Activated CD8-positive, alpha-beta T cell treated with anti-CD3 and anti-CD28 coated beads, Interleukin-2, amount 10 ng/mL, durations not matched to agents 7 days and 5 days (primary cell): Measurements from ENCODE around the gene EIF2S2. TPM values are rescaled to one million over a fixed set of nuclear protein-coding genes. Genes with fewer than 3 reads are reported as not detected.

Experiments
- ATAC-seq: fragments of 150-1000 bp; cut with Tn5 transposase; one replicate; pipeline ENCODE4 v1.10.0; 2021; ENCODE audit warnings: moderate library complexity
- CTCF ChIA-PET: fragments of 350-600 bp; sonication (Branson Sonifier 250); formaldehyde crosslinking; loops from one replicate; lab custom pipeline; 2021; ENCODE audit warnings: antibody characterized with exemption; lab: Charles Lee
- POLR2A ChIA-PET: fragments of 350-600 bp; sonication (Branson Sonifier 250); formaldehyde crosslinking; loops from one replicate; lab custom pipeline; 2021; ENCODE audit warnings: antibody characterized with exemption; lab: Charles Lee
- DNase-seq: peaks from one replicate; pipeline ENCODE4 v3.0.0-alpha.2; 2020
- H3K27ac Mint-ChIP-seq: one replicate; pipeline ENCODE4 v1.8.0; 2021; ENCODE audit warnings: mild to moderate bottlenecking, mixed read lengths
- H3K27me3 Mint-ChIP-seq: one replicate; pipeline ENCODE4 v1.8.0; 2021; ENCODE audit warnings: low read depth, mixed read lengths
- H3K36me3 Mint-ChIP-seq: one replicate; pipeline ENCODE4 v1.8.0; 2021; ENCODE audit warnings: low read depth, mixed read lengths
- H3K4me1 Mint-ChIP-seq: one replicate; pipeline ENCODE4 v1.8.0; 2021; ENCODE audit warnings: low read depth, mixed read lengths
- H3K4me3 Mint-ChIP-seq: one replicate; pipeline ENCODE4 v1.8.0; 2021; ENCODE audit warnings: mild to moderate bottlenecking, mixed read lengths
- H3K9me3 Mint-ChIP-seq: one replicate; pipeline ENCODE4 v1.8.0; 2022; ENCODE audit warnings: mixed read lengths; ENCODE audit not compliant: insufficient read depth
- total RNA-seq, 2 experiments: library from RNA; stranded (reverse); gene quantifications; one replicate each; pipeline ENCODE4 v1.2.3, GENCODE V29; 2021

Gene EIF2S2
- total RNA-seq, 2 experiments from 2014 or later, result 94.4 to 94.7 TPM

DNA sequence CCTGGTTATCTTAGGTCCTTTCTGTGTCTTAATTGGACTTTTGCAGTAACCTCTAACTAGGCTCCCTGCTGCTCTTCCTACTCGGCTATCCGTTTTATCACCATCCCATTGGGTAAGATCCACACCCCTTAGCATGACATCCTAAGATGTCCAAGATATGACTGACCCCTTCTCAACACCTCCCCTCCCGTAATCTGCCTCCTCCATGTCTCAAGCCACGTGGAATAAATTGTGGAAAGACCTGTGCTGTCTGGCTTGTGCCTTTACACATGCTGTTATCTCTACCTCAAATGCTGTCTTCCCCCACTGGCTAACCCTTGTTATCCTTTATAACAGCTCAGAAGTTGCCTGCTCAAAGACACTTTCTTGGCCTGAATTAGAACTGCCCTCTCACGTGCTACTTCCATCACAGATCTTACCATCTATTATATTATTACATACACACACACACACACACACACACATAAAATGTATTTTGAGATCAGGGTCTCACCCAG lies 26.5 kb downstream of the EIF2S2 start:
- peaks cover 2% of the 10 kb centered on the region for H3K4me1 Mint-ChIP-seq
- no peak overlapping the region for H3K4me3 Mint-ChIP-seq
- ATAC-seq (no peak), DNase-seq (no peak)
- H3K9me3 Mint-ChIP-seq, result no peaks in the 10 kb centered on the region
- CTCF ChIA-PET, result no interaction called here
- H3K27me3 Mint-ChIP-seq, result no peaks in the 10 kb centered on the region
- POLR2A ChIA-PET, result interaction anchor here (0.7 kb wide), 1 partner anchor 133 kb away, joined by 3 read pairs; no protein-coding TSS in a partner anchor
- H3K36me3 Mint-ChIP-seq, result peaks cover 67% of the 10 kb centered on the region
- peak overlapping the region; percentile 30 for H3K27ac Mint-ChIP-seq

DNA sequence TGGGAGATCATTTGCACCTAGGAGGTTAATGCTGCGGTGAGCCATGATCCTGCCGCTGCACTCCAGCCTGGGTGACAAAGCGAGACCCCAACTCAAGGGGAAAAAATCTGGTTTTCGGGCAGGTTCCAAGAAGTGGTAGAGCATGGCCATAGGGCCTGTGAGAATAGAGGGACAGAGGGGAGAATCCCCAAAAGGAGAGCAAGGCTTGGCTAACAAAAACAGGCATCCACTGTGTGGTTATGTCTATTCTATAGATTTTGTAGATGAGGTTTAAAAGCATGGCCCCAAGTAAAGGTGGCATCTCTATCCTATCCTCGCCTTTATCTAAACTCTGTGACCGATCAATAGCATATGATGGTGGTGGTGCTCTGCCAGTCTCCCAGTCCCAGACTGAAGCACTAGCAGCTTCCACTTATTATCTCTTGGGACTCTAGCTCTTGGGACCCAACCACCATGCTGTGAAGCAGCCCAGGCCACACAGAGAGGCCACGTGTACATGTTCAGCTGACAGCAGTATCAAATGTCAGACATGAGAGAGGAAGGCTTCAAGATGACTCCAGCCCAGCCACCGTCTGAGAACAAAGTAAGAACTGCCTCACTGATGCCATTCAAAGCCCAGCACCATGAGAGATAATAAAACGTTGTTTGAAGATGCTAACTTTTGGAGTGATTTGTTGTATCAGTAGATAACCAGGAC lies 27.7 kb downstream of the EIF2S2 start:
- DNase-seq (no peak), ATAC-seq (no peak)
- Mint-ChIP-seq H3K36me3 (peaks cover 64% of the 10 kb centered on the region), H3K4me1 (peaks cover 2% of the 10 kb centered on the region), H3K27me3 (no peaks in the 10 kb centered on the region), H3K9me3 (no peaks in the 10 kb centered on the region), H3K27ac (peak overlapping the region; percentile 47), H3K4me3 (no peak overlapping the region)
- ChIA-PET CTCF (no interaction called here), POLR2A (interaction anchor here (0.6 kb wide), 1 partner anchor 239 kb away, joined by 3 read pairs; no protein-coding TSS in a partner anchor)

GRCh38 chr20:34083781-34084180 lies 28.3 kb downstream of the EIF2S2 start:
- peaks cover 2% of the 10 kb centered on the region for H3K4me1 Mint-ChIP-seq
- POLR2A ChIA-PET, result interaction anchor here (2.1 to 2.8 kb wide), 2 partner anchors 8 to 29 kb away, joined by 8 to 11 read pairs; partner anchors contain the start of gene EIF2S2
- no peak for ATAC-seq
- no peaks in the 10 kb centered on the region for H3K27me3 Mint-ChIP-seq
- H3K4me3 Mint-ChIP-seq, result no peak overlapping the region
- peak overlapping the region; percentile 35 for H3K27ac Mint-ChIP-seq
- CTCF ChIA-PET, result no interaction called here
- DNase-seq, result no peak
- peaks cover 60% of the 10 kb centered on the region for H3K36me3 Mint-ChIP-seq
- H3K9me3 Mint-ChIP-seq, result no peaks in the 10 kb centered on the region

DNA sequence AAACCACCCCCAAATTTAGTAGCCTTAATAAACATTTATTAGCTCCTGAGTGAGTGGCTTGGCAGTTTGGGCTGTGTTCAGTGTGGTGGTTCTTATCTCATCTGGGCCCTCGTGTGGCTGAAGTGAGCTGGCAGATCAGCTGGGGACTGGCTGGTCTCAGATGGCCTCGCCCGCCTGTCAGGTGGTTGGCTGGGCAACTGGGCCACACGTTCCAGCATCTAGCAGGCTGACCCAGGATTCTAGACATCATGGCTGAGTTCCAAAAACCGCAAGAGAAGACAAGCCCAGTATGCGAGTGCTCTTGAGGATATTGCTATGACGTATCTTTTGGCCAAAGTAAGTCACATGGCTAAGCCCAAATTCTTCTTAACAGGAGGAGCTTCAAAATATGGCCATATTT lies 28.9 kb downstream of the EIF2S2 start:
- Mint-ChIP-seq H3K36me3 (peaks cover 56% of the 10 kb centered on the region), H3K4me1 (peaks cover 2% of the 10 kb centered on the region), H3K9me3 (no peaks in the 10 kb centered on the region), H3K27ac (peak overlapping the region; percentile 27), H3K4me3 (no peak overlapping the region), H3K27me3 (no peaks in the 10 kb centered on the region)
- CTCF ChIA-PET, result no interaction called here
- POLR2A ChIA-PET, result interaction anchor here (0.7 to 2.8 kb wide), 3 partner anchors 9 to 194 kb away, joined by 3 to 11 read pairs (median 8); partner anchors contain the start of gene EIF2S2
- DNase-seq, result no peak
- no peak for ATAC-seq

GRCh38 chr20:34082232-34082887 lies 29.7 kb downstream of the EIF2S2 start:
- ATAC-seq (no peak), DNase-seq (no peak)
- ChIA-PET CTCF (interaction anchor here (1.1 kb wide), 1 partner anchor 11 kb away, joined by 3 read pairs; no protein-coding TSS in a partner anchor), POLR2A (interaction anchor here (2.1 to 2.8 kb wide), 2 partner anchors 10 to 30 kb away, joined by 8 to 11 read pairs; partner anchors contain the start of gene EIF2S2)
- Mint-ChIP-seq H3K4me3 (no peak overlapping the region), H3K4me1 (peaks cover 2% of the 10 kb centered on the region), H3K27ac (no peak overlapping the region), H3K36me3 (peaks cover 50% of the 10 kb centered on the region), H3K27me3 (no peaks in the 10 kb centered on the region), H3K9me3 (no peaks in the 10 kb centered on the region)

GRCh38 chr20:34079818-34080217 lies 32.2 kb downstream of the EIF2S2 start:
- ATAC-seq (no peak), DNase-seq (no peak)
- Mint-ChIP-seq H3K27me3 (no peaks in the 10 kb centered on the region), H3K4me1 (peaks cover 2% of the 10 kb centered on the region), H3K27ac (no peak overlapping the region), H3K36me3 (peaks cover 50% of the 10 kb centered on the region), H3K9me3 (no peaks in the 10 kb centered on the region), H3K4me3 (no peak overlapping the region)
- CTCF ChIA-PET, result no interaction called here
- POLR2A ChIA-PET, result no interaction called here

GRCh38 chr20:34078540-34078939 lies 33.5 kb downstream of the EIF2S2 start:
- H3K9me3 Mint-ChIP-seq, result no peaks in the 10 kb centered on the region
- no peak overlapping the region for H3K4me3 Mint-ChIP-seq
- ChIA-PET POLR2A (no interaction called here), CTCF (interaction anchor here (2.6 kb wide), 1 partner anchor 10 kb away, joined by 15 read pairs; no protein-coding TSS in a partner anchor)
- DNase-seq (no peak), ATAC-seq (no peak)
- H3K27me3 Mint-ChIP-seq, result no peaks in the 10 kb centered on the region
- H3K36me3 Mint-ChIP-seq, result peaks cover 43% of the 10 kb centered on the region
- H3K27ac Mint-ChIP-seq, result no peak overlapping the region
- H3K4me1 Mint-ChIP-seq, result peaks cover under 1% of the 10 kb centered on the region

DNA sequence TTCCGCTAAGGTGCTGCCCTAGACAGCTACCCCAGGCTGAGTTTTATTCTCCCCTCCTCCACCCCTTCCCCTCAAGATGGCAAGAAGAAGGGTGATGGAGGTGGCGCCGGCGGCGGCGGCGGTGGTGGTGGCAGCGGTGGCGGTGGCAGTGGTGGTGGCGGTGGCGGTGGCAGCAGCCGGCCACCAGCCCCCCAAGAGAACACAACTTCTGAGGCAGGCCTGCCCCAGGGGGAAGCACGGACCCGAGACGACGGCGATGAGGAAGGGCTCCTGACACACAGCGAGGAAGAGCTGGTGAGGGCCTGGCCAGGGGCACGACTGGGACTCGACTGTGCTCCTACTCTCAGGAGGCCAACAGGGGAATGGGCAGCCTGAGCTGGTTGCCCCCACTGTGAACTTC lies 35.1 kb downstream of the EIF2S2 start:
- no peak for DNase-seq
- Mint-ChIP-seq H3K36me3 (peaks cover 48% of the 10 kb centered on the region), H3K4me3 (no peak overlapping the region)

DNA sequence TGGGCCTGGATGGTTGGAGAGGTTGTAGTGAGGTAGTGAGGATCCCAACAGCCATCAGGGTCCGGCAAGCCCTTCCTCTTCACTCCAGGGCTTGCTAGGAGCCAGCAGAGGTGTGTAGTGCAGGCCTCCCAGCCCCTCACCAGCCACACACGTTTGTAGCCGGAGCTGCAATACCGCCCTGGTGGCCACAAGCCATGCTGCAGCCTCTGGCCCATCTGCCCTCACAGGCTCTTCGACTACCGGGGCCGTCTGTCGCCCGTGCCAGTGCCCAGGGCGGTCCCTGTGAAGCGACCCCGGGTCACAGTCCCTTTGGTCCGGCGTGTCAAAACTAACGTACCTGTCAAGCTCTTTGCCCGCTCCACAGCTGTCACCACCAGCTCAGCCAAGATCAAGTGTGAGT lies 36.4 kb downstream of the EIF2S2 start:
- H3K27me3 Mint-ChIP-seq, result no peaks in the 10 kb centered on the region
- ChIA-PET POLR2A (no interaction called here), CTCF (interaction anchor here (0.9 kb wide), 1 partner anchor 161 kb away, joined by 3 read pairs; no protein-coding TSS in a partner anchor)
- H3K9me3 Mint-ChIP-seq, result no peaks in the 10 kb centered on the region
- DNase-seq (no peak), ATAC-seq (no peak)
- no peaks in the 10 kb centered on the region for H3K4me1 Mint-ChIP-seq
- no peak overlapping the region for H3K4me3 Mint-ChIP-seq
- peaks cover 46% of the 10 kb centered on the region for H3K36me3 Mint-ChIP-seq
- no peak overlapping the region for H3K27ac Mint-ChIP-seq

More for the DNA sequence above, 35.1 kb downstream of the EIF2S2 start:
- no peaks in the 10 kb centered on the region for H3K4me1 Mint-ChIP-seq
- no peaks in the 10 kb centered on the region for H3K9me3 Mint-ChIP-seq
- no peaks in the 10 kb centered on the region for H3K27me3 Mint-ChIP-seq
- ChIA-PET CTCF (interaction anchor here (1.4 to 2.6 kb wide), 2 partner anchors 8 to 143 kb away, joined by 4 to 15 read pairs; no protein-coding TSS in a partner anchor), POLR2A (no interaction called here)
- ATAC-seq, result no peak
- no peak overlapping the region for H3K27ac Mint-ChIP-seq

GRCh38 chr20:34074101-34074760 lies 37.8 kb downstream of the EIF2S2 start:
- peaks cover 3% of the 10 kb centered on the region for H3K4me1 Mint-ChIP-seq

DNA sequence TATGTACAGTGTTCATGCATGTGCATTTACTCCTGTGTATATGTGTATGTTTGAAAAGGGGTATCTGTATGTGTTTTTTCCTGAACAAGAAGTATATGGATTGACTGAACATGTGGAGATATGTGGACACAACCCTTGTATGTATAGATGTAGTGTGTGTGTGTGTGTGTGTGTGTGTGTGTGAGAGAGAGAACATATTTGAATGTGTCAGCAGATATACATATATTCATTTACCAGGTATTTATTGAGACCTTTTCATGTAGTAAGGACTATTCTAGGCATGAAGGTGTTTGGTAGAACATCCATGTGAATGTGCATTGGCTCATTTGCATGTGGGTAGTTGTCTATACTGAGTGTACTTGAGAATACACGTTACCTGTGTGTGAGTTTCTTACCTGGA lies 39.3 kb downstream of the EIF2S2 start:
- Mint-ChIP-seq H3K9me3 (no peaks in the 10 kb centered on the region), H3K4me3 (no peak overlapping the region), H3K27ac (no peak overlapping the region), H3K4me1 (peaks cover 16% of the 10 kb centered on the region), H3K27me3 (no peaks in the 10 kb centered on the region), H3K36me3 (peaks cover 33% of the 10 kb centered on the region)
- DNase-seq (no peak), ATAC-seq (no peak)
- ChIA-PET POLR2A (no interaction called here), CTCF (interaction anchor here (1.4 kb wide), 1 partner anchor 126 kb away, joined by 4 read pairs; no protein-coding TSS in a partner anchor)

More at GRCh38 chr20:34074101-34074760, 37.8 kb downstream of the EIF2S2 start:
- CTCF ChIA-PET, result interaction anchor here (1.2 to 1.4 kb wide), 2 partner anchors 141 to 158 kb away, joined by 3 read pairs; no protein-coding TSS in a partner anchor
- POLR2A ChIA-PET, result no interaction called here
- DNase-seq (no peak), ATAC-seq (no peak)
- Mint-ChIP-seq H3K4me3 (no peak overlapping the region), H3K36me3 (peaks cover 36% of the 10 kb centered on the region), H3K27me3 (no peaks in the 10 kb centered on the region), H3K27ac (peak overlapping the region; percentile 37), H3K9me3 (no peaks in the 10 kb centered on the region)
